ENCODE data around the gene C10orf90.

The C10orf90 gene

DNA sequence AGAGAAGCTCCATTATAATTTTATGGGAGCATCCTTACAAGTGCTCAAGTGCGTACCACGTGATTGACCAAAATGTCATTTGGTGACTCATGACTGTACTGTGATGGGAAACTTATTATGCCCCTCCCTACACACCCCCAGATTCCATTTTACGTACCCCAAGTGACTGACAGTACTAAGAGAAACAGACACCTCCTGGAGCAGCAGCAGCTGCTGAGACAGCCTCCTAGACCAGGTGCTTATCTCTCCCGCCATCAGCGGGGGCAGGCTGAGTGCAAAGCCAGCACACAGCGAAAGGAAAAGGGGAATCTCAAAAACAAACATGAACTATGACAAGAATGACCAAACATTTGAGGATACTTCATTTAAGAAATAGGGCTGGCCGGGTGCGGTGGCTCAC is 278.0 kb downstream of the C10orf90 start:
- TF ChIP-seq, protein P1, sequence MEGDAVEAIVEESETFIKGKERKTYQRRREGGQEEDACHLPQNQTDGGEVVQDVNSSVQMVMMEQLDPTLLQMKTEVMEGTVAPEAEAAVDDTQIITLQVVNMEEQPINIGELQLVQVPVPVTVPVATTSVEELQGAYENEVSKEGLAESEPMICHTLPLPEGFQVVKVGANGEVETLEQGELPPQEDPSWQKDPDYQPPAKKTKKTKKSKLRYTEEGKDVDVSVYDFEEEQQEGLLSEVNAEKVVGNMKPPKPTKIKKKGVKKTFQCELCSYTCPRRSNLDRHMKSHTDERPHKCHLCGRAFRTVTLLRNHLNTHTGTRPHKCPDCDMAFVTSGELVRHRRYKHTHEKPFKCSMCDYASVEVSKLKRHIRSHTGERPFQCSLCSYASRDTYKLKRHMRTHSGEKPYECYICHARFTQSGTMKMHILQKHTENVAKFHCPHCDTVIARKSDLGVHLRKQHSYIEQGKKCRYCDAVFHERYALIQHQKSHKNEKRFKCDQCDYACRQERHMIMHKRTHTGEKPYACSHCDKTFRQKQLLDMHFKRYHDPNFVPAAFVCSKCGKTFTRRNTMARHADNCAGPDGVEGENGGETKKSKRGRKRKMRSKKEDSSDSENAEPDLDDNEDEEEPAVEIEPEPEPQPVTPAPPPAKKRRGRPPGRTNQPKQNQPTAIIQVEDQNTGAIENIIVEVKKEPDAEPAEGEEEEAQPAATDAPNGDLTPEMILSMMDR (IDR thresholded peaks at IDR 0.05): no peak
- TF ChIP-seq ZFX (IDR thresholded peaks at IDR 0.05; ENCODE audit: borderline replicate concordance): no peak
- no peak overlapping the region for H3K27ac ChIP-seq

- TF ChIP-seq ZFX (IDR thresholded peaks at IDR 0.05; ENCODE audit: borderline replicate concordance): no peak
- TF ChIP-seq, protein P1 (IDR thresholded peaks at IDR 0.05): no peak
- no peak overlapping the region for H3K27ac ChIP-seq
Observed at GRCh38 chr10:126392068-126392467, 278.4 kb downstream of the C10orf90 start.

DNA sequence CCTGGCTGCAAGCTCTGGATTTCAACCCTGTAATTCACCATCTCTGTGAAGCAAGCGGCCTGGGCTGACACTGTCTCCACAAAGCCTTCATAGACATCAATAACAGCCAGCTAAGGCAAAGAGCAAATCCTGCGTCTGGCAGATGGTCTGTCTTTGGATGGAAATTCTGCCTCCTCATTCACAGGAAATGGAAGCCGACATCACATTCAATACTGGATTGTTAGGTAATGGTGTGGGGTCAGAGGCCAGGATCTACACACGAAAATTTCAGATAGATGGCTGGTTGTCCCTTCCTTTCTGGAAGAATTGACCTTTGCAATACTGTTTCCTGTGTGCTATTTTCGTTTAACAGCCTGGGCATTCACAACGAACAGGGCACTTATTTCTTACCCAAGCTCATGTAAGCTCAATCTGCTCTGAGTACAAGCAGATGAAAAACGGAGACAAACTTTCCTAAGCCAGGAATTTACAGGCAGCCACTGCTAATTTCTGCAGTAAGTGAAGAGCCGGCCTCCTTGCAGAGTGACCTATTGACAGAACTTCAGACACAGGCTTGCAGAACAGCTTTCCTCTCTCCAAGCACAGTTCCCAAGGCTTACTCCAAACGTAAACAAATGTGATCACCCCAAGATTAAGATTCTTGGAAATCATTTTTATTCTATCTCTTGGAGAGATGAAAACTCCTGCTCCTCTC is 279.2 kb downstream of the C10orf90 start:
- H3K27ac ChIP-seq: no peak overlapping the region
- TF ChIP-seq ZFX (IDR thresholded peaks at IDR 0.05; ENCODE audit: borderline replicate concordance): no peak
- TF ChIP-seq, protein P1 (IDR thresholded peaks at IDR 0.05): no peak

GRCh38 chr10:126390324-126390723 is 280.2 kb downstream of the C10orf90 start:
- TF ChIP-seq, protein P1 (IDR thresholded peaks at IDR 0.05): no peak
- TF ChIP-seq ZFX (IDR thresholded peaks at IDR 0.05; ENCODE audit: borderline replicate concordance): no peak
- no peak overlapping the region for H3K27ac ChIP-seq

- no peak for TF ChIP-seq ZFX (IDR thresholded peaks at IDR 0.05; ENCODE audit: borderline replicate concordance)
- TF ChIP-seq, protein P1 (IDR thresholded peaks at IDR 0.05): no peak
- no peak within 1 kb of the TSS for H3K27ac ChIP-seq
Observed at GRCh38 chr10:126387931-126388911, 282.3 kb downstream of the C10orf90 start, which contains the start of gene ADAM12. ADAM12 (minus strand) TSS chr10:126388477; CDS start chr10:126388145, 332 bp downstream.

- no peak overlapping the region for H3K27ac ChIP-seq
- no peak for TF ChIP-seq ZFX (IDR thresholded peaks at IDR 0.05; ENCODE audit: borderline replicate concordance)
- TF ChIP-seq, protein P1 (IDR thresholded peaks at IDR 0.05): peak; percentile 88
Observed at GRCh38 chr10:126387041-126387921, 283.2 kb downstream of the C10orf90 start.

All from 22Rv1 (cell line).